ENCODE measurements around the gene TBCCD1. TPM values are rescaled to one million over a fixed set of nuclear protein-coding genes. Genes with fewer than 3 reads are reported as not detected.

TBCCD1 gene
- polyA plus RNA-seq, 1 donor from 2014 or later, result 13.4 TPM

- Histone ChIP-seq H3K79me2 (replicated peaks; ENCODE audit: insufficient read depth, low read length) (no peaks in the 10 kb centered on the region), H3K9ac (ENCODE audit: low read length) (no peak overlapping the region), H3K4me3 (ENCODE audit: low read length) (no peak overlapping the region), H3K4me2 (ENCODE audit: low read length) (no peak overlapping the region), H3K9me2 (ENCODE audit: insufficient read depth, low read length) (no peaks in the 10 kb centered on the region), H3F3A (ENCODE audit: insufficient read depth, low read length, poor library complexity, severe bottlenecking) (no peaks in the 10 kb centered on the region), H3K9me3 (ENCODE audit: low read length) (no peaks in the 10 kb centered on the region), H3K27me3 (ENCODE audit: insufficient read depth, low read depth, low read length) (no peaks in the 10 kb centered on the region), H3K36me3 (ENCODE audit: insufficient read depth, low read length) (no peaks in the 10 kb centered on the region), H3K27ac (ENCODE audit: low read length) (no peak overlapping the region), H4K20me1 (ENCODE audit: insufficient read depth) (no peaks in the 10 kb centered on the region), H2AFZ (ENCODE audit: low read depth, low read length) (no peak overlapping the region)
- TF ChIP-seq SMC3 (conservative IDR thresholded peaks at IDR 0.05; ENCODE audit: poor library complexity) (no peak), TAF1 (IDR thresholded peaks at IDR 0.05; ENCODE audit: low read depth) (no peak), EZH2 (IDR thresholded peaks at IDR 0.05; ENCODE audit: borderline replicate concordance, insufficient read depth, low read length, poor library complexity, severe bottlenecking) (no peak), MXI1 (conservative IDR thresholded peaks at IDR 0.05; ENCODE audit: poor library complexity, severe bottlenecking) (no peak), CTCF (IDR thresholded peaks at IDR 0.05; ENCODE audit: poor library complexity, severe bottlenecking) (no peak), EP300 (conservative IDR thresholded peaks at IDR 0.05; ENCODE audit: poor library complexity, severe bottlenecking) (no peak), RAD21 (conservative IDR thresholded peaks at IDR 0.05) (no peak), POLR2AphosphoS5 (IDR thresholded peaks at IDR 0.05) (no peak), REST (IDR thresholded peaks at IDR 0.05; ENCODE audit: borderline replicate concordance) (no peak)
These were observed 28.4 kb downstream of the TBCCD1 start for GRCh38 chr3:186538779-186539178.

- H3F3A ChIP-seq (ENCODE audit: insufficient read depth, low read length, poor library complexity, severe bottlenecking), result no peaks in the 10 kb centered on the region
- H3K27ac ChIP-seq (ENCODE audit: low read length), result no peak overlapping the region
- H3K36me3 ChIP-seq (ENCODE audit: insufficient read depth, low read length), result no peaks in the 10 kb centered on the region
- no peak overlapping the region for H3K9ac ChIP-seq (ENCODE audit: low read length)
- no peaks in the 10 kb centered on the region for H3K9me2 ChIP-seq (ENCODE audit: insufficient read depth, low read length)
- no peak overlapping the region for H2AFZ ChIP-seq (ENCODE audit: low read depth, low read length)
- no peaks in the 10 kb centered on the region for H4K20me1 ChIP-seq (ENCODE audit: insufficient read depth)
- no peak for TF ChIP-seq MXI1 (conservative IDR thresholded peaks at IDR 0.05; ENCODE audit: poor library complexity, severe bottlenecking)
- H3K27me3 ChIP-seq (ENCODE audit: insufficient read depth, low read depth, low read length), result no peaks in the 10 kb centered on the region
- no peaks in the 10 kb centered on the region for H3K9me3 ChIP-seq (ENCODE audit: low read length)
- H3K4me2 ChIP-seq (ENCODE audit: low read length), result no peak overlapping the region
- no peak overlapping the region for H3K4me3 ChIP-seq (ENCODE audit: low read length)
- no peaks in the 10 kb centered on the region for H3K79me2 ChIP-seq (replicated peaks; ENCODE audit: insufficient read depth, low read length)
These were observed 30.0 kb downstream of the TBCCD1 start for GRCh38 chr3:186536883-186537844.

Data from neural cell (in vitro differentiated cells).